ENCODE results near the gene XPA. TPM values are rescaled to one million over a fixed set of nuclear protein-coding genes. Genes with fewer than 3 reads are reported as not detected.
A peak's percentile ranks its signal among the peaks of the same experiment; 100 is the strongest.

XPA gene
- total RNA-seq, 1 donor from 2014 or later = 5.8 TPM

DNA sequence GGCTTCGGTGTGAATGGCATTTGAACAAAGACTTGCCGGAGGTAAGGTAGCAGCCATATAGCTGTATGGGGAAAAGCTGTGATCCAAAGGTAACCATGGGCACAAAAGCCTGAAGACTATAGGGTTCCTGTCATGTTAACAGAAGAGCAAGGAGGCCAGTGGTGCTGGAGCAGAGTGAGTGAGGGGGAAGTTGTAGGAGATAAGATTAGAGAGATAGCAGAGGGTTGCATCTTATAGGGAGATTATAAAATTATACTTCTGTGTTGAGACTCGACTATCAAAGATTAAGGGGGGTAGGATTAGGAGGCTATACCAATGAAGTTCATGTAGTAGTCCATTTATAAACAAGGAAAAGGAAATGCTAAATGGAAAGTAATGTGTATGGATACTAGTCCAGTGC is 60.2 kb downstream of the XPA start:
- Histone ChIP-seq H3K36me3 (peaks cover 6% of the 10 kb centered on the region), H3K4me1 (peaks cover 83% of the 10 kb centered on the region), H3K27me3 (ENCODE audit: low read depth) (no peaks in the 10 kb centered on the region), H3K9me3 (replicated peaks) (no peaks in the 10 kb centered on the region), H3K4me3 (peak overlapping the region; percentile 3), H3K27ac (replicated peaks) (no peak overlapping the region)
- TF ChIP-seq, protein P1, sequence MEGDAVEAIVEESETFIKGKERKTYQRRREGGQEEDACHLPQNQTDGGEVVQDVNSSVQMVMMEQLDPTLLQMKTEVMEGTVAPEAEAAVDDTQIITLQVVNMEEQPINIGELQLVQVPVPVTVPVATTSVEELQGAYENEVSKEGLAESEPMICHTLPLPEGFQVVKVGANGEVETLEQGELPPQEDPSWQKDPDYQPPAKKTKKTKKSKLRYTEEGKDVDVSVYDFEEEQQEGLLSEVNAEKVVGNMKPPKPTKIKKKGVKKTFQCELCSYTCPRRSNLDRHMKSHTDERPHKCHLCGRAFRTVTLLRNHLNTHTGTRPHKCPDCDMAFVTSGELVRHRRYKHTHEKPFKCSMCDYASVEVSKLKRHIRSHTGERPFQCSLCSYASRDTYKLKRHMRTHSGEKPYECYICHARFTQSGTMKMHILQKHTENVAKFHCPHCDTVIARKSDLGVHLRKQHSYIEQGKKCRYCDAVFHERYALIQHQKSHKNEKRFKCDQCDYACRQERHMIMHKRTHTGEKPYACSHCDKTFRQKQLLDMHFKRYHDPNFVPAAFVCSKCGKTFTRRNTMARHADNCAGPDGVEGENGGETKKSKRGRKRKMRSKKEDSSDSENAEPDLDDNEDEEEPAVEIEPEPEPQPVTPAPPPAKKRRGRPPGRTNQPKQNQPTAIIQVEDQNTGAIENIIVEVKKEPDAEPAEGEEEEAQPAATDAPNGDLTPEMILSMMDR (IDR thresholded peaks at IDR 0.05; ENCODE audit: borderline replicate concordance) = no peak
- no peak for DNase-seq
- intact Hi-C loops (cut with micrococcal nuclease) = no loop called here

GRCh38 chr9:97635026-97635425 is 62.1 kb downstream of the XPA start:
- intact Hi-C loops (cut with micrococcal nuclease) = no loop called here
- Histone ChIP-seq H3K27ac (replicated peaks) (peak overlapping the region; percentile 95), H3K4me3 (peak overlapping the region; percentile 89), H3K36me3 (no peaks in the 10 kb centered on the region), H3K9me3 (replicated peaks) (no peaks in the 10 kb centered on the region), H3K4me1 (peaks cover 80% of the 10 kb centered on the region), H3K27me3 (ENCODE audit: low read depth) (no peaks in the 10 kb centered on the region)
- TF ChIP-seq, protein P1 (IDR thresholded peaks at IDR 0.05; ENCODE audit: borderline replicate concordance) = no peak
- DNase-seq = no peak

DNA sequence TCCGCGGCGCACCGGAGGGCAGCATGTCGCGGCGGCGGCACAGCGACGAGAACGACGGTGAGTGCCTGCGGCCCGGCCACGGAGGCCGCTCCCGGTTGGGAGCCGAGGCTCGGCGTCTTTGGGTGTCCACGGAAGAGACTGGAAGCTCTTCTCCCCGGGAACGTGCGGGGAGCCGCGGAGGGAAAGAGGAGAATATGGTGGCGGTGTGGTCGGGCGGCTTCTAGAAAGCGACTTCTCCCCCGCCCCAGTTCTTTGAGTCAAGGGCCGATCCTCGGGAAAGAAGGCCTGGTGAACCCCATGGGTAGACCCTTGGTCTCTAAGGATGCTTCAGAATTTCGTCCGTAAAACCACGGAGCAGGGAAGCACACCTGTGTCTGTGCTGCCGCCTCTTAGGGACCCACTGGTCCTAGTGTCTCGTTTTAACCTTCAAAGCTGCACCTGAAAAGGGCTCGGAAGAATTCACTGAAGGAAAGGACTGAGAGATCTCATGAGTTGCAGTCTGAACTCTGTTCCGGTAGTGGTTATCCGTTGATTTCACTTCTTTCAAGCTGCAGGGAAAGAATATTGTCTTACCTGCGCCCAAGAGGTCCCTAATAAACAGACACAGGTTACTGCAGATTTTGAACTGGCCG is 63.2 kb downstream of the XPA start:
- Histone ChIP-seq H3K27ac (replicated peaks) (peak overlapping the region; percentile 95), H3K27me3 (ENCODE audit: low read depth) (no peaks in the 10 kb centered on the region), H3K9me3 (replicated peaks) (no peaks in the 10 kb centered on the region), H3K4me1 (peaks cover 82% of the 10 kb centered on the region), H3K4me3 (peak overlapping the region; percentile 89), H3K36me3 (no peaks in the 10 kb centered on the region)
- DNase-seq = no peak
- TF ChIP-seq, protein P1 (IDR thresholded peaks at IDR 0.05; ENCODE audit: borderline replicate concordance) = no peak
- intact Hi-C loops (cut with micrococcal nuclease) = no loop called here

DNA sequence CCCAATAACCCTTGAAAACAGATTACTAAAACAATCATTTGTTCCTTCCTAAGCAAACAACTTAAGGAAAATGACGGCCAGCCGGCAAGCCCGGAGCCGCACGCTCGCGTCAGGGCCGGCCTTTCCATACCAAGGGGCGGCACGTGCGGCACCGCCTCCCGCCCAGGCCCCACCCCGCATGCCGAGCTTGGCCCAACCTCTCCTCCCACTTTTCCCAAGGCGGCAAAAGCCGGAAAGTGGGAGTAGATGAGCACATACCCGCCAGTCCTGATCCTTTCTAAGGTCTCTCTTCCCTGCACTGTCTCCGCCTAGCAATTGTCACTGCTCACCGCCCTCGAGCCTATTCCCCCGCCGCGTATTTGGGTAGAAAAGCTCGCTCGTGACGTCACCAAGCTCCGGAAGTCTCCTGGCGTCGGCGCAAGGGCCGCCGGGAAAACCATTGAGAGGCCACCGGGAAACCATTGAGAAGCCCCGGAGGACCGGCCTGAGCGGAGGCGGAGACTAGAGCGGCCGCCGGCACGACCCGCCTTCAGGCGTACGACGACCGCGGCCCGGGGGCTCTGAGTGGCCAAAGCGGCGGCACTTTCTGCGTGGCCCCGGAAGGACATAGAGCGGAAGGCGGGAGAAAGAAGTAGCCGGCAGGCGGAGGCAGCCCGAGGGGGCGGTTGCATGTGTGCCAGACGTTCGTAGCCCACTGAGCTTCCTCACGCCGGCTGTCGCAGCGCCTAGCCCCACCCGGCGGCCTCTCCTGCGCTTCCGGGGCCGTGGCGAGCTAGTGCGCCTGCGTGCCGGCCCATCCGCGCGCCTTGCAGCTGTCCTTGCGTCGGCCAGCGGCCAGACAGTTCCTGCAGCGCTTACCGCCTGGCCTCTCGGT is 63.9 kb downstream of the XPA start, which contains the start of the genes NCBP1 and TSTD2:
NCBP1 (plus strand) TSS at position 837 of the 874 bp plus-strand sequence. CDS start 61 bp downstream, outside the sequence.
TSTD2 (minus strand) TSS at position 384 of the 874 bp plus-strand sequence. CDS start 5,806 bp downstream, outside the sequence.
- Histone ChIP-seq H3K4me1 (peaks cover 82% of the 10 kb centered on the region), H3K27ac (replicated peaks) (peak within 1 kb of the TSS; percentile 95), H3K27me3 (ENCODE audit: low read depth) (no peaks in the 10 kb centered on the region), H3K9me3 (replicated peaks) (no peaks in the 10 kb centered on the region), H3K4me3 (peak within 1 kb of the TSS; percentile 89), H3K36me3 (no peaks in the 10 kb centered on the region)
- intact Hi-C loops (cut with micrococcal nuclease) = no loop called here
- TF ChIP-seq, protein P1 (IDR thresholded peaks at IDR 0.05; ENCODE audit: borderline replicate concordance) = peak; percentile 27
- peak; percentile 97 for DNase-seq

DNA sequence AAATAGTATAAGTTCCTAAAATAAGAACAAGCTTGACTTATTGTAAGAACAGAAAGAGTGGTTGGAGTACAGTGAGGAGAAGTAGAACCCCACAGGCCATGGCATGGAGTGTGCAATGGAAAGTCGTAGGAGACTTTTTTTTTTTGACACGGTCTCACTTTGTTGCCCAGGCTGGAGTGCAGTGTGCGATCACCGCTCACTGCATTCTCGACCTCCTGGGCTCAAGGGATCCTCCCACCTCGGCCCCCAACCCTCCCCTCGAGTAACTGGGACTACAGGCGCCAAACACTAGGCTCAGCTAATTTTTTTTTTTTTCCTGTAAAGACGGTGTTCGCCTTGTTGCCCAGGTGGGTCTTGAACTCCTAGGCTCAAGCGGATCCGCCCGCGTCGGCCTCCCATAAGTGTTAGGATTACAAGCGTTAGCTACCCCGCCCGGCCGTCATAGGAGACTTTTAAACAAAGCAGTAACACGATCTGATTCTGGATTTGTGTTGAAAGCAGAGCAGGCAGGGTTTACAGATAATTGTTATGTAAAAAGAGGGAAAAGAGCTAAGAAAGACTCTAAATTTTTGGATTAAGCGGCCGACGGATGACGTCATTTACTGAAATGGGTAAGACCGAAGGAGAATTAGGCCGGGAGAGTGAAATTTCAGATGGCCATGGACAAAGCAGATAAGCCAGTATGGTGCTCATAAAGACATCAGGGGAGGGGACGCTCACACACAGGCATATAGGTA is 64.7 kb downstream of the XPA start:
- DNase-seq = peak; percentile 39
- intact Hi-C loops (cut with micrococcal nuclease) = no loop called here
- H3K36me3 ChIP-seq = no peaks in the 10 kb centered on the region

More for the DNA sequence above, 64.7 kb downstream of the XPA start:
- Histone ChIP-seq H3K27me3 (ENCODE audit: low read depth) (no peaks in the 10 kb centered on the region), H3K4me1 (peaks cover 82% of the 10 kb centered on the region), H3K4me3 (peak overlapping the region; percentile 89), H3K27ac (replicated peaks) (peak overlapping the region; percentile 95), H3K9me3 (replicated peaks) (no peaks in the 10 kb centered on the region)
- TF ChIP-seq, protein P1 (IDR thresholded peaks at IDR 0.05; ENCODE audit: borderline replicate concordance) = no peak

All from left ventricle myocardium inferior (tissue), 1 donor.